GM21529 (cell line): ENCODE data around the gene SMIM44.
"Not testable (repeated sequence)": the region's sequence is repeated elsewhere in the genome, so short reads cannot be mapped to it uniquely, and the experiment has no call there.

Source experiments
- ATAC-seq: cut with Tn5 transposase; IDR thresholded peaks from one replicate; pipeline ENCODE4 v1.9.1; 2021; ENCODE audit not compliant: unreplicated experiment

SMIM44 gene

DNA sequence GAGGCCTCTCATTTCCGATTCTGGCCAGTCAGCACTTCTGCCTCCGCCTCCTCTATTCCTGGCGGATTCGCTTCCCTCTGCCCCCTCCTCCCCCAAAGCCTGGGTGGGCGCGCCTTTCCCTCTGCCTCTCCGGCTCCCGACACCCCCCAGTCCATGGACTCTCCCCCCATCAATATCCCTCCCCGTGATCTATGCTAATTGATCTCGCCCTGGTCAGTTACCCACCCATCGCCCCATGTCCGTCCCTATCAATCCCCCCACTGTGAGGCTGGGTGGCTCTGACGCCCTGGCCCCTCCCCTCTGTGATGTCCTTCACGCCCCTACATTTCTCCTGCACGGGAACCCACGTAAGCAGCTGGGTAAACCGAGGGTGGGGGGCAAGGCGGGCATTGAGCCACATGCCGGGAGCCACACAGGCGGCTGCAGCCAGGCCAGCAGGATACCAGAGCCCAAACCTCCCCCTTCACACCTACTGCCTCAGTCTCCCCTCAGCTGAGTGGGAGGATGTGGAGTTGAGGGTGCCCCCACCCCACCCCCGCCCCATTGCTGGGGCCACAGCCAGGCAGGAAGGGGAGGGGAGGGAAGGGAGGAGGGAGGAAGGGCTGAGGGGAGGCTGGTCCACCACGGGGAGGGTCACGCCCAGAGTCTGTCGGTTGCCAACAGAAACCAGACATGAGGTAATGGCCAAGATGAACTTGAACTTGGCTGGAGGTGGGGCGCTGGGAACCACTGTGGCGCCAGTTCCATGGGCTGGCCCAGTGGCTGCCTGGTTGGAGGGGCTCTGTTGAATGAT is 24.0 kb downstream of the SMIM44 start:
- no peak for ATAC-seq

DNA sequence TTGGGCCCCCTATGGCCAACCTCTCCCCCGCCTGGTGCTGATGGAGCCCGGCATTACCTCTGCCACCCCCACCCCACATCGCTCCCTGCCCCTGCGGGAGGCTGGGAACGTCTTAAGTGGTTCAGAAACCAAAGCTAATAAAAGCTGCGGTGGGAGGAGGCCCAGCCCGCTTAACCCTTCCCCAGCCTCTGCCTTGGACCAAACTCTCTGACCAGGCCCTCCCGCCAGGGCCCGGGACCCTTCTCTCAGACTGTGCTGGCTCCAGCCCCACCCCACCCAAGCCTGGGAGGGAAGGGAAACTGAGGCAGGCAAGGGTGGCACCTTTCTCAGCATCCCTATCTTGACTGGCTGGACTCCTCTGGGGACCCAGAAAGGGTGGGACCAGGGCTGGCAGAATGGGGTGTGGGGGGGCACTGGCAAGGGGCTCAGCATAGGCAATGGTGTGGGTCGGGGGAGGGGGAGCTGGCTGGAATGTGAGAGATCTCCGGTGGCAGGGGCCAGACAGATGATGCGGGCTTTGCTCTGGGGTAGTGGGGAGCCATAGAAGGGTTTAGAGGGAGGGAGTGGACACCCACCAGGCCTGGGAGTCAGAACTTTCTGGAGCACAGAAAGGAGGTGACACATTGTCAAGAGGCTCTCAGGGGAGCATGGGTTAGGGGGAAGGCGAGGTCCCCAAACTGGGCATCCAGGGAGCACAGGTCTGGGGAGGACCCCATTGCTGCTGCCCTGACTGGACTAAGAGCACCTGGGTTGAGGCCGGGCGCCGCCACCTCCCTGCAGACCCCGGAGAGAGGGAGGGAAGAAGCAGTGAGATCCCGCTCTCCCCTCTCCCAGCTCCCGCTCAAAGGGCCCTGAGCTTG is 24.8 kb downstream of the SMIM44 start:
- ATAC-seq, result no peak

DNA sequence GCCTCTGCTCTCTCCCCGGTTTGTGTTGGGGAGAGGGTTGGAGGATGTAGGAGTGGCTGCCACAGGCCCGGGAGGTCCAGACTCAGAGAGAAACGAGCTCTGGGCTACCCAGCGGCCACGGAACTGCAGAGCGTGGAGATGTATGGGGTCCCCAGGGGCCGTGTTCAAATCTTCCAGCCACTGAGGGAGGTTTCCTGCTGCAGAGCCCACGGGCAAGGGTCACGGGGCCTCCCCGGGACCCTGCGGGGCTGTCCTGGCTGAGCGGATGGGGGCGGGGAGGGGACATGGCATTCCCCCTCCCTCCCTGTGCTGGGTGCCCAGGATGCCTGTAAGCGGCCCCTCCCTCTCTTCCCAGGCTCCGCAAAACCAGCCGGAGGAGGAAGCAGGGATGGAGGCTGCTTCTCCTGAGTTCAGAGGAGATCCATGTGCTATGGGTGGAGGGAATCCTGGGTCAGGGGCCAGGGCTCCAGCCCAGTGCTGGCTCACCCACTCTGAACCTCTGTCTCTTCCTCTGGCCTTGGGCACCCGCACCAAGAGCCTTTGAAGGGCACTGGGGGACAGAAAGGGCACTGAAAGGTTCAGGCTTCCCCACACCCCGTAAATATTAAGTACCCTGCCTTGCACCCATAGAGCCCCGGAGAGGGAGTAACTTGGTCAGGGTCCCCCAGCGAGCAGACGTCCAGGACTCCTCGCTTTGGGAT is 25.6 kb downstream of the SMIM44 start:
- ATAC-seq, result no peak

DNA sequence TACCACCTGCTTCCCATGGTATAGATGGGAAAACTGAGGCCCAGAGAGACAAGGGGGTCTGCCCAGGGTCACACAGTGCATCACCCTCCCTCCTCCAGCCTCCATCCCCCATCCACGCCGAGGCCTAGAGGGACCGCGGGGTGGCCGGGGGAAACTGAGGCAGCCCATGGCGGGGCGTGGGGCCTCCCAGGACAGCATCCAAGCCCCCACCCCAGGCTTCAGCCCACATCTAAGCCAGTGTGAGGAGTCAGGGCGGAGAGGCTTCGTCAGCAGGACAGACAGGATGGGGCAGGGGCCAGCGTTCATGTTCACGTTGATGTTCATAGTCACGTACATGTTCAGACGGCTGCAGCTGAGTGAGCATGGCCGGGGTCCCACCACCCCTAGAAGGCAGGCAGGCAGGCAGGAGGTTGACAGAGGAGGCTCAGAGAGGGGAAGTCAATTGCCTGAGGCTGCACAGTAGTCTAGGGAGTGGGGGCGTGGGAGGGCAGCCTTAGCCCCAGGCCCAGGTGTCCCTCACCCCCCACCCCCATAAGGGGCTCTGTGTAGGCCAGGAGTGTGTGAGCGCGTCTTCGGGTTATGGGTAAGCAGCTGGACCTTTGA is 26.2 kb downstream of the SMIM44 start:
- no peak for ATAC-seq

DNA sequence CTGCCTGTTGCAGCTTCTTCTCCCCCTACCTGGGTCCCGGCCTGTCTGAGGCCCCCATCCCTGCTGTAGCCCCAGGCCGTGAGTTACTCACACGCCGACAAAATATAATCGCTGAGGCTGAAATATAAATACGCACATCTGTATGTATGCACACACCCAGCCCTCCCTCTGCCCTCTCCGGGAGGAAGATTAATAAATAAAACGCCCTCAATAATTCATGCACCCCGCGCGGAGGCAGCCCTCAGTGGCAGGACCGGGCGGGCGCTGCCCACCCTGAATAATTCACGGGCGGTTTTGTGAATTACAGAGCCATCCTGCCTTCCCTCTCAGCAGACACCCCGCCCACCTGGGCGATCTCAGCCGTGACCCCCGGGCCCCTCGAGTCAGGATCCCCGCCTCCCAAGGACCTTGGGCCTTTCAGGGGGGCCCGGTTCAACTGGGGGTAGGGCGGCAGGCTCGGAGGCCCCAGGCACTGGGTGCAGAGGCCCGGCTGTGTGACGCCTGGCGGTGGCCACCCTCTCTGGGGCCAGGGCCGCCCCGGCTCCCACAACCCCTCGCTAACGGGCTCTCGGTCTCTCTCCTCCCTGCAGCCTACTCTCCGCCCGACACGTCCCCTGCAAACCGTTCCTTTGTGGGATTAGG is 27.2 kb downstream of the SMIM44 start:
- ATAC-seq, result no peak

DNA sequence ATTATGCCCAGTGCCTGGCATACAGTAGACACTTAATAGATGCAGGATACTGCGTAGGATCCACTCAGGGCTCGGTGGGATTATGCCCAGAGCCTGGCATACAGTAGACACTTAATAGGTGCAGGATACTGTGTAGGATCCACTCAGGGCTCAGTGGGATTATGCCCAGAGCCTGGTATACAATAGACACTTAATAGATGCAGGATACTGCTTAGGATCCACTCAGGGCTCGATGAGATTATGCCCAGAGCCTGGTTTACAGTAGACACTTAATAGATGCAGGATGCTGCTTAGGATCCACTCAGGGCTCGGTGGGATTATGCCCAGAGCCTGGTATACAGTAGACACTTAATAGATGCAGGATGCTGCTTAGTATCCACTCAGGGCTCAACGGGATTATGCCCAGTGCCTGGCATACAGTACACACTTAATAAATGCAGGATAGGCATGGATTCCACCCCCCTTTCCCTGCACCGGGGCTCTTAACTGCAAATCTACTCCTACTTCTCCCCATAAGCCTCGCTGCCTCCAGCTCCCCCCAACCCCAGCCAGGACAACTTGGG is 27.8 kb downstream of the SMIM44 start:
- ATAC-seq, result no peak

DNA sequence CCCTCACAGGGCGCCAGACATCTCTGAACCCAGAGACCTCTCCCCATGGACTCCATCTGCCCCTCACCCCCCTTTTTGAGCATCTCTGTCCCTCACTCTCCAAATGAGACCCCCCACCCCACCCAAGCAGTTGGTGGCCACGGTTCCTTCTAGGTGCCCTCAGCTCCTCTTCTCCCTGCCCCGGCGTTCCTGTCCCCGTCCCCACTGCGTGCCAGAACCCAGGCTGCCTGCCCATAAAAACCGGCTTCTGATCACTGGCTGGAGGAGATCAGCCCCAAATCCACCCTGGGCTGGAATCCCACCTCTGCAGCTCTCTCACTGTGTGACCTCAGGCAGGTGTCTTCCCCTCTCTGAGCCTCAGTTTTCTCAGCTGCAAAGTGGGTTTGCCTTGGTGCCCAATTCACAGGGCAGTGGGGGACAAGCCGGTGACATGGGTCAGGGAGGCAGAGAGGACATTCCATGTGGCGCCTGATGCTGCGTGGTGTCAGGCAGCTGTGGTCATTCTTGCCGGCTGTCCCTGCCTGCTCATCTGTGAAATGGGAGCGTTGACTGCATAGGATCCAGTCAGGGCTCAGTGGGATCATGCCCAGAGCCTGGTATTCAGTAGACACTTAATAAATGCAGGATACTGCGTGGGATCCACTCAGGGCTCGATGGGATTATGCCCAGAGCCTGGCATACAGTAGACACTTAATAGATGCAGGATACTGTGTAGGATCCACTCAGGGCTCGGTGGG is 28.4 kb downstream of the SMIM44 start:
- ATAC-seq, result no peak

DNA sequence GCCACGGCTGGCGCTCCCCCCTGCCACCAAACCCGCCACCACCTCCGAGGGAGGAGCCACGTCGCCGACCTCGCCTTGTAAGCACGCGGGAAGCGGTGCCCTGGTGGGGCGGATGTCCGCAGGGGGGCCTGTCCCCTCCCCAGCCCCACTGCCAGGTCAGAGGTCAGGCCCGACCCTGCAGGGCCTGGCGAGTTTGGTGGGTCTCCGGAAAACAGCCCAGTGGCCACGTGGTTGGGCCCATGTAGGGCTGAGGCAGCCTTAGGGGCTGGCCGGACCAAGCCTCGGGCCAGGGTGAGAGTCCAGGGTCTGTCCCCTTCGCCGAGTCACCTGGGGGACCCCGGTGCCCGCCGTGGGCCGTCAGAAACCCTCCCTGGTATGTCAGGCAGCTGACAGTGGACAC is 29.4 kb downstream of the SMIM44 start:
- no peak for ATAC-seq

DNA sequence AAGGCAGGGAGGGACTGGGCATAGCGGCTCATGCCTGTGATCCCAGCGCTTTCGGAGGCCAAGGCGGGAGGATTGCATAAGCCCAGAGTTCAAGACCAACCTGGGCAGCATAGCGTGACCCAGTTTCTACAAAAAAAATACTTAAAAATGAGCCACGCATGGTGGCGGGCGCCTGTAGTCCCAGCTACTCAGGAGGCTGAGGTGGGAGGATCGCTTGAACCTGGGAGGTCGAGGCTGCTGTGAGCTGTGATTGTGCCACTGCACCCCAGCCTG is 30.4 kb downstream of the SMIM44 start:
- ATAC-seq, result not testable (repeated sequence)

DNA sequence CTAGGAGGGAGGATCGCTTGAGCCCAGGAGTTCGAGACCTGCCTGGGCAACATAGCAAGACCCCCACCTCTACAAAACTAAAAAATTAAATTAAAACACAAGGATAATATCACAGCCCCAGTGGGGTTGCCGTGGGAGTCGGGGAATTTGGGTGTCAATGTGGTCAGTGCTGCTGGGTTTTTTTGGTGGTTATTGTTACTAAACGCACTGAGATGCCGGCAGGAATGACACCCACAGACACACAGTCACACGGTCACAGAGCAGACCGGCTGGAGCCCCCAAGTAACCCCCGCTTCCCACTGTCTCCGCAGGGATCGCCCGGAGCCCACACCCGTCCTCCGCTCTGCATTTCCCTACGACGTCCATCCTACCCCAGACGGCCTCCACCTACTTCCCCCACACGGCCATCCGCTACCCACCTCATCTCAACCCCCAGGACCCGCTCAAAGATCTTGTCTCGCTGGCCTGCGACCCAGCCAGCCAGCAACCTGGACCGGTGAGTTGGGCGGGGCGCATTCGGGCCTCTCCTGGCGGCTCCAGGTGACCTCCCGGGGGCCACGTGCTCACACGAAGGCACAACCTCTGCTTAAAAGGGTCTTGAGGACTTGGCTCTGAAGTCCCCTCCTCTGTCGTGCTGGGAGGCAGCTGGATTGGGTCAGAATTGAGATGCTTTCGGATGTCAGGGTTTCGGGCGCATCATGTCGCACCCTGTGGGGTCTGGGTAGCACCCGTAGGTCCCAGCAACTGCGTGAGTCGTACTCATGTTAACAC is 30.9 kb downstream of the SMIM44 start:
- no peak for ATAC-seq

DNA sequence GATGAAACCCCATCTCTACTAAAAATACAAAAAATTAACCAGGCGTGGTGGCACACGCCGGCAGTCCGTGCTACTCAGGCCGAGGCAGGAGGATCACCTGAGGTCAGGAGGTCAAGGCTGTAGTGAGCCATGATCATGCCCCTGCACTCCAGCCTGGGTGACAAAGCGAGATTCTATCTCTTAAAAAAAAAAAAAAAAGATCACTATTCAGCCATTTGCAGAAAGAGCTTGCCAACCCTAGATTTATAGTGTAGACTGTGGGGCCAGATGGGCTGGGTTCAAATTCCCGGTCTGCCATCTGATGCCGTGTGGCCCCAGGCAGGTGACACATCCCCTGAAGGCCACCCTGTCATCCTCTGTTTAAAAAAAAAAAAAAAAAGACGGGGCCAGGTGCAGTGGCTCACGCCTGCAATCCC is 31.8 kb downstream of the SMIM44 start:
- ATAC-seq, result no peak

DNA sequence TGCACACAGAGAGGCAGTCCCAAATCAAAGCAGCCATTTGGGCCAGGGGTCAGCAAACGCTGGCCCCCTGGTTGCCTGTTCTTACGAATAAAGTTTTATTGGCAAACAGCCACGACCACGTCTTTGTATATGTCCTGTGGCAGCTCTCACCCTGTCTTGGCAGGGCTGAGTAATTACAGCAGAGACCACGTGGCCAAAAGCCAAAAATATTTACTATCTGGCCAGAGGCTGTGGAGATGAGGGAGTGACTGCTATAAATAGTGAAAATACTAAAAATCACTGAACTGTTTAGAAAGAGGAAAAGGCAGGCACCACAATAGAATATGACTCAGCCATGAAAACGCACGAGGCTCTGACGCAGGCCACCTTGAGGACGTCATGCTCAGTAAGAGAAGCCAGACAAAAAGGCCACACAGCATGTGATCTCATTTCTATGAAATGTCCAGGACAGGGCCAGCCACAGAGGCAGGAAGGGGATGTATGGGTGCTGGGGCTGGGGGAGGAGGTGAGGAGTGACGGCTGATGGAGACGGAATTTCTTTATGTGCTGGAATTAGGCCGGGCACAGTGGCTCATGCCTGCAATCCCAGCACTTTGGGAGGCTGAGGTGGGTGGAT is 32.3 kb downstream of the SMIM44 start:
- ATAC-seq, result no peak

DNA sequence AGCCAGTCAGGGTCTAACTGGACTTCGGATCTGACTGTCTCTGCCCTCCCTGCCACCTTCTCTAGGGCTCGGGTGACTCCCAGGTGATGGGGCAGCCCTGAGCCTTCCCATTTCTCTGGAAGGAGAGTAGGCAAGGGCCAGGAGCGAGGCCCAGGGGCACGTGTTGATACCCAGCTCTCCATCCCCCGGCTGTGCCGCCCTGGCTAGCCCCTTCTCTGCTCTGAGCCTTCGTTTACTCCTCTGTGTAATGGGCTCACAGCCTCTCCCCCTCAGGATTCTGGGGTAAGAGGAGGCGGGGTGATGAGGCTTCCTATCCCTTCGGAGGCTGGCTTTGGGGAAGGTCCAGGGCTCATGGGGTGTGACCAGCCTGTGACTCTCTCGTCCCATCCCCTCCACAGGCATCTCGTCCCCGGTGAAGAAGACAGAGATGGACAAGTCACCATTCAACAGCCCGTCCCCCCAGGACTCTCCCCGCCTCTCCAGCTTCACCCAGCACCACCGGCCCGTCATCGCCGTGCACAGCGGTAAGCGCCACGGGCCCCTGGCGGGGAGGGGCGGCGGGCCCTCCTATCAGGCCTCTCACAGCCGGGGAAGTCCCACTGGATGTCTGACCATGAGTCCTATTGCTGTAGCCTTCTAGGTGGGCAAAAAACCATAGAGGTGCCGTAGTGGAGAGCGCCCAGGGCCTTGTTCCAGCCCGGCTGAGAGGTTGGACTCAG is 34.5 kb downstream of the SMIM44 start:
- ATAC-seq, result no peak

DNA sequence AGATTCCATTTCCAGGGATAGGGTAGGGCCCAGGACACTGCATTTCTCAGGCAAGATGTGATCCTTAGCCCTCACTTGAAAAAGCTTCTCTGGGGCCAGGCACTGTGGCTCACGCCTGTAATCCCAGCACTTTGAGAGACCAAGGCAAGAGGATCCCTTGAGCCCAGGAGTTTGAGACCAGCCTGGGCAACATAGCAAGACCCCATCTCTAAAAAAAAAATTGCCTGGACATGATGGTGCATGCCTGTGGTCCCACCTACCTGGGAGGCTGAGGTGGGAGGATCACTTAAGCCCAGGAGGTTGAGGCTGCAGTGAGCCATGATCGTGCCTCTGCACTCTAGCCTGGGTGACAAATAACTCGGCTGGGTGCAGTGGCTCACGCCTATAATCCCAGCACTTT is 36.6 kb downstream of the SMIM44 start:
- not testable (repeated sequence) for ATAC-seq

DNA sequence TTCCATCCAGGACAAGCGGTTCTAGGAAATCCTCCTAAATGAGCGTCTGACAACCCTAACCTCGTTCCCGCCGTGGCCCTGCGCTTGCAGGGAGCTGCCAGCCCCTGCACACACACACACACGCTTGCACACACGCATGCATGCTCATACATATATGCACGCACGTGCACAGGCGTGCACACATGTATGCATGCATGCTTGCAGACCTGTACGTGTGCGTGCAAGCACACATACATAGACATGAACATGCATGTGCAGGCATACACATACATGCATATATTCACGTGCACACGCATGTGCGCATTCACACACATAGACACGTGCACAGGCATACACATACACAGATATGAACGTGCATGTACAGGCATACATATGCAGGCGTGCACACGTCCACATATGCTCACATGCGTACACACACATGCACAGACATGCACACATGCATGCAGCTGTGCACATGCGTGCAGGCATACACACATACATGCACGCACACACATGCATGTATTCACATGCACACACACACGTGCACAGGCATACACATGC is 38.5 kb downstream of the SMIM44 start:
- no peak for ATAC-seq

DNA sequence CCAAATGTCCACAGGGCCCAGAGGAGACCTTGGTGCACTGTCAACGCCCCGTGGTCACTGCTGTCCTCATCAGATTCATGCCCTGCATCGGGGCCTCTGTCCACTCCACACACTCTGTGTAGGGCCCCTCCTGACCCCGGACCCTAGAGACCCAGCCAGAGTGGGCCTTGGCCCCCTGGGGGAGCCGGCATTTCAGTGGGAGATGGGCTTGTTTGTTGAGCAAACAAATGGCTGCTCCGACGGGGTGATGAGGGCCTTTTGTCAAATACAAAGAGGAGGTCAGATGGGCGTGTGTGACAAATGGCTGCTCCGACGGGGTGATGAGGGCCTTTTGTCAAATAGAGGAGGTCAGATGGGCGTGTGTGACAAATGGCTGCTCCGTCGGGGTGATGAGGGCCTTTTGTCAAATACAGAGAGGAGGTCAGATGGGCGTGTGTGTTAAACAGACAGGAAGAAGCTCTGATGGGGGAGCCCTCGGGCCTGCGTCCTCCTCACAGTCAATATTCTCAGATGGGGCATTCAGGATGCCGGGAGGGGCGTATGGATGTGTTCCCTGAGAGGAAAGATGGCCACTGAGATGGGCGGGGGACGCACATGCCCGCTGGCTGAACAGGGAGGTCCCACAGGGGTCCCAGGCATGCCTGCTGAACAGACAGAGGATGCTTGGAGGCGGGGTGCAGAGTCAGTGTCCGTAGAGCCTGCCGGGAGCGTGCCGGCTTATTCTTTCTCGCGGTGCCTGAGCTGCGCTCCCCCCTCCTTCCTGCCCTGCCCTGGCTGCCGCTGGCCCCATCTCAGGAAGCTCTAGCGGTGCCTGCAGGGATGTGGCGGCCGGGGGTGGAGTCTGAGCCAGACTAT is 39.2 kb downstream of the SMIM44 start:
- ATAC-seq, result no peak

DNA sequence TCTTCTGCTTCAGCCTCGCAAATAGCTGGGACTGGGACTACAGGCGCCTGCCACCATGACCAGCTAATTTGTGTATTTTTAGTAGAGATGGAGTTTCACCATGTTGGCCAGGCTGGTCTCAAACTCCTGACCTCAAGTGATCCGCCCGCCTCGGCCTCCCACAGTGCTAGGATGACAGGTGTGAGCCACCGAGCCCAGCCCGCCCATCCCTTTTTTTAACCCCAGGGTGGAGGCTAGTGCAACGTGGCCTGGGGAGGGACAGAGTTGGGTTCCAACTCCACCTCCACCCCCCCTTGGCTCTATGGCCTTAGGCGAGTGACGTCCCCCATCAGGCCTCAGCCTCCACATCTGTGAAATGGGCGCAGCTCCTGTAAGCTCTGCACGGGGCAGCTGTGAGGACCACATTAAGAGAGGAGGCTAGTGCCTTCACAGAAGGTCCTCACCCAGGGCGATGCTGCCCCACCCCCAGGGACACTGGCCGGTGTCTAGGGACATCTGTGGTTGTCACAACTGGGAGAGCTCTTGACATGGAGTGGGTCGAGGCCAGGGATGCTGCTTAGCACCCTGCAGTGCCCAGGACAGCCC is 40.7 kb downstream of the SMIM44 start:
- no peak for ATAC-seq
